OCI-LY7 (cell line): ENCODE measurements around the gene KRTAP9-3.

ENCODE experiments used
- EZH2phosphoT487 ChIP-seq: fragments of 200-600 bp; sonication (generic); IDR thresholded peaks from 2 replicates; pipeline ENCODE4 v1.6.1; 2018; ENCODE audit warnings: low read depth, borderline replicate concordance, mild to moderate bottlenecking, mixed run types, antibody characterized with exemption, low read length, moderate library complexity, mixed read lengths
- TF ChIP-seq, protein P1 (sequence below): fragments of 200-600 bp; sonication (generic); conservative IDR thresholded peaks from 2 replicates; pipeline ENCODE4 v1.5.1; 2014; ENCODE audit warnings: mild to moderate bottlenecking, antibody characterized with exemption, low read length, moderate library complexity, mixed read lengths

DNA sequence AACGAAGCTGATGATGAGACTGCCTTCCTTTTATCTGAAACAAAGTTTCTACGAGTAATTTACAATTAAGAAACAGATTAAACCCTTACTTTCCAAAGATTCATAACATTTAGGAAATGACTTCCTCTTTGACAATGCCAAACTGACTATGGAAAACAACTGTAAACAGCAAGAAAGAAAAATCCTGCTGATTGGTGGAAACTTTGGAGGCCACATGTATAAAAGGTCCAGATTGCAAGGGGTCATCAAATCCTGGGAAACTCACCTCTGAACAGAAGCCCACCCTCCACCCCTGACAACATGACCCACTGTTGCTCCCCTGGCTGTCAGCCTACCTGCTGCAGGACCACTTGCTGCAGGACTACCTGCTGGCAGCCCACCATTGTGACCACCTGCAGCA lies 32.8 kb downstream of the KRTAP9-3 start, which contains the start of gene KRTAP9-6:
- TF ChIP-seq, protein P1, sequence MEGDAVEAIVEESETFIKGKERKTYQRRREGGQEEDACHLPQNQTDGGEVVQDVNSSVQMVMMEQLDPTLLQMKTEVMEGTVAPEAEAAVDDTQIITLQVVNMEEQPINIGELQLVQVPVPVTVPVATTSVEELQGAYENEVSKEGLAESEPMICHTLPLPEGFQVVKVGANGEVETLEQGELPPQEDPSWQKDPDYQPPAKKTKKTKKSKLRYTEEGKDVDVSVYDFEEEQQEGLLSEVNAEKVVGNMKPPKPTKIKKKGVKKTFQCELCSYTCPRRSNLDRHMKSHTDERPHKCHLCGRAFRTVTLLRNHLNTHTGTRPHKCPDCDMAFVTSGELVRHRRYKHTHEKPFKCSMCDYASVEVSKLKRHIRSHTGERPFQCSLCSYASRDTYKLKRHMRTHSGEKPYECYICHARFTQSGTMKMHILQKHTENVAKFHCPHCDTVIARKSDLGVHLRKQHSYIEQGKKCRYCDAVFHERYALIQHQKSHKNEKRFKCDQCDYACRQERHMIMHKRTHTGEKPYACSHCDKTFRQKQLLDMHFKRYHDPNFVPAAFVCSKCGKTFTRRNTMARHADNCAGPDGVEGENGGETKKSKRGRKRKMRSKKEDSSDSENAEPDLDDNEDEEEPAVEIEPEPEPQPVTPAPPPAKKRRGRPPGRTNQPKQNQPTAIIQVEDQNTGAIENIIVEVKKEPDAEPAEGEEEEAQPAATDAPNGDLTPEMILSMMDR = no peak
- no peak for TF ChIP-seq EZH2phosphoT487
